ENCODE measurements around the gene MYH15. TPM values are rescaled to one million over a fixed set of nuclear protein-coding genes. Genes with fewer than 3 reads are reported as not detected.

The MYH15 gene
- total RNA-seq, 4 donors from 2014 or later: 0.10 to 0.27 (median 0.13) TPM; not detected in 1

DNA sequence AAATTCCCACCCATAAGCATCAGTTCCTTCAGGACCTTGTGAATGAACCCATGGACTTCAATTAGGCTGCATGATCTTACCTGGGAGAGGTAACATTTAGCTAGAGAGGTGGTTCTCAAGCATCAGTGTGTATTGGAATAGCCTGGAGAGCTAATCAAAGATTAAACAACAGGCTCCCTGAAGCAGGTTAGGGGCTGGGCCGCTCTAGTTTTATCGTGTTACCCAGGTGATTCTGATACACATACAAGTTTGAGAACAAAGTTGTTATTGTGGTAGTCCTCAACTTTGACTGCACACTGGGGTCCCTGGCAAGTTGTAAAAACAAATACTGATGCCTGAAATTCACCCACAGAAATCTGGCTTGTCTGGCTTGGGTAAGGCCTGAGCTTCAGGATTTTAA lies 31.2 kb downstream of the MYH15 start:
- Histone ChIP-seq H3K4me3 (no peak overlapping the region), H3K36me3 (no peaks in the 10 kb centered on the region), H3K27me3 (no peaks in the 10 kb centered on the region), H3K4me1 (no peaks in the 10 kb centered on the region), H3K27ac (no peak overlapping the region), H3K9me3 (no peaks in the 10 kb centered on the region)
- intact Hi-C loops (cut with DNase I; ENCODE audit: low total_unique reads): loop anchor here (5.0 kb wide), 1 partner anchor 1242 kb away; no protein-coding TSS in a partner anchor
- DNase-seq (no peak), ATAC-seq (no peak)
- in situ Hi-C loops (cut with MboI; ENCODE audit: low sequenced_read_pairs in 4 of 4): no loop called here
- TF ChIP-seq, protein P1, sequence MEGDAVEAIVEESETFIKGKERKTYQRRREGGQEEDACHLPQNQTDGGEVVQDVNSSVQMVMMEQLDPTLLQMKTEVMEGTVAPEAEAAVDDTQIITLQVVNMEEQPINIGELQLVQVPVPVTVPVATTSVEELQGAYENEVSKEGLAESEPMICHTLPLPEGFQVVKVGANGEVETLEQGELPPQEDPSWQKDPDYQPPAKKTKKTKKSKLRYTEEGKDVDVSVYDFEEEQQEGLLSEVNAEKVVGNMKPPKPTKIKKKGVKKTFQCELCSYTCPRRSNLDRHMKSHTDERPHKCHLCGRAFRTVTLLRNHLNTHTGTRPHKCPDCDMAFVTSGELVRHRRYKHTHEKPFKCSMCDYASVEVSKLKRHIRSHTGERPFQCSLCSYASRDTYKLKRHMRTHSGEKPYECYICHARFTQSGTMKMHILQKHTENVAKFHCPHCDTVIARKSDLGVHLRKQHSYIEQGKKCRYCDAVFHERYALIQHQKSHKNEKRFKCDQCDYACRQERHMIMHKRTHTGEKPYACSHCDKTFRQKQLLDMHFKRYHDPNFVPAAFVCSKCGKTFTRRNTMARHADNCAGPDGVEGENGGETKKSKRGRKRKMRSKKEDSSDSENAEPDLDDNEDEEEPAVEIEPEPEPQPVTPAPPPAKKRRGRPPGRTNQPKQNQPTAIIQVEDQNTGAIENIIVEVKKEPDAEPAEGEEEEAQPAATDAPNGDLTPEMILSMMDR (IDR thresholded peaks at IDR 0.05 in 4 of 5, conservative IDR thresholded peaks at IDR 0.05 in 1 of 5): no peak
- TF ChIP-seq POLR2A (IDR thresholded peaks at IDR 0.05): no peak

DNA sequence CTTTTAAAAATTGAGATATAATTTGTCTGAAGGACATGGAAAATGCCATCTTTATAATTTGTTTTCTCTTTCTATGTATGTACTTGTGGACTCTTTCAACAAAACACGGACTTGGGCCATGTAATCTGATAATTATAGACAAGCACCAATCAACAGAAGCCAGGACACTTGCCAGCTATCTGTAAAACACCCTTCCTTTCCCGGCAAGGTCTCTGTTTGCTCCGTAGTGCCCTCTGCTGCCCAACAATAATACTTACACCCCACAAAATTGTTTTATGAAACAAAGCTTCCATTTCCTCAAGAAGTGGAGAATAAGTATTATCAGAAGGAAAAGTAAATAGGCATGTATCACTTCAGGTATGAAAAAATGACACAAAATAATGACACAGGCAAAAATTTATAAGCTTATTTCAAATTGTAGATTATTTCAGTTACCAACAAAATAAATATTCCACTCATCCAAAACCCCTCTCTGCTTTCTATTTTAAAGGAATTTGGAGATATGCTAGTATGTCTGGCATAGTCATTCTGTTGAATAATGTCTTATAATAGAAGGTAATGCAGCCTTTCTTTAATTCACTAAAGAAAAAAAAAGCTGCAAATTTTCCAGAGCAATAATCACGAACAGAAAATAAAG lies 32.8 kb downstream of the MYH15 start:
- Histone ChIP-seq H3K27ac (no peak overlapping the region), H3K9me3 (no peaks in the 10 kb centered on the region), H3K4me3 (peak overlapping the region in 1 of 4 donors; percentile 24), H3K4me1 (no peaks in the 10 kb centered on the region), H3K36me3 (no peaks in the 10 kb centered on the region), H3K27me3 (no peaks in the 10 kb centered on the region)
- intact Hi-C loops (cut with DNase I; ENCODE audit: low total_unique reads): loop anchor here (5.0 kb wide), 1 partner anchor 1240 kb away; no protein-coding TSS in a partner anchor
- TF ChIP-seq, protein P1 (IDR thresholded peaks at IDR 0.05 in 4 of 5, conservative IDR thresholded peaks at IDR 0.05 in 1 of 5): peak; percentile 23 to 65 (median 45)
- no peak for TF ChIP-seq POLR2A (IDR thresholded peaks at IDR 0.05)
- in situ Hi-C loops (cut with MboI; ENCODE audit: low sequenced_read_pairs in 4 of 4): no loop called here
- DNase-seq: peak in 1 of 2 donors; percentile 18
- peak in 1 of 2 donors; percentile 70 for ATAC-seq

DNA sequence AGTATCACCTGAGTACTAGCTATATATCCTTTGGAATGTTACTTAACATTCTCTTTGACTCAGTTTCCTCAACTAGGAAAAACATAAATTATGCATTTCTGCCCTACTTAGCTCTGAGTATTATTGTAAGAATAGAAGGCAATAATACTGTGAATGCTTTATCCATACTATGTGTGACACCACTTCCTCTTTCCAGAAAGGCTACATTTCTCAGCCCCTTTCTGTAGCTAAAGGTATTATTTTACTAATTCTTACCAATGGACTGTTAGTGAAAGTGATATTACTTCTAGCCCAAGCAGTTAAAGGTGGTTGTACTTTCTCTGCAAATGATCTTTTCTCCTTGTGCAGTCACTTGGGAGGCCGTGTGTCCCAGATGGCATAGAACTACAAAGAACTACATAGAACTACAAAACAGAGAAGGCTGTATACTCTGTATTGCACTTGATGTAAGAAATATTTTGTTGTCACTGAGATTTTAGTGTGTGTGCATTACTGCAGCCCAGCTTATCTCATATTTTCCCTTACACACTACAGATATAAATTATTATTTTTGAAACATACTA lies 35.1 kb downstream of the MYH15 start:
- in situ Hi-C loops (cut with MboI; ENCODE audit: low sequenced_read_pairs in 4 of 4) (no loop called here), intact Hi-C loops (cut with DNase I; ENCODE audit: low total_unique reads) (loop anchor here (5.0 kb wide), 1 partner anchor 1238 kb away; no protein-coding TSS in a partner anchor)
- TF ChIP-seq, protein P1 (IDR thresholded peaks at IDR 0.05 in 4 of 5, conservative IDR thresholded peaks at IDR 0.05 in 1 of 5): no peak
- no peak for TF ChIP-seq POLR2A (IDR thresholded peaks at IDR 0.05)
- ATAC-seq (no peak), DNase-seq (no peak)
- Histone ChIP-seq H3K4me3 (no peak overlapping the region), H3K27me3 (no peaks in the 10 kb centered on the region), H3K9me3 (no peaks in the 10 kb centered on the region), H3K27ac (no peak overlapping the region), H3K4me1 (no peaks in the 10 kb centered on the region), H3K36me3 (no peaks in the 10 kb centered on the region)

DNA sequence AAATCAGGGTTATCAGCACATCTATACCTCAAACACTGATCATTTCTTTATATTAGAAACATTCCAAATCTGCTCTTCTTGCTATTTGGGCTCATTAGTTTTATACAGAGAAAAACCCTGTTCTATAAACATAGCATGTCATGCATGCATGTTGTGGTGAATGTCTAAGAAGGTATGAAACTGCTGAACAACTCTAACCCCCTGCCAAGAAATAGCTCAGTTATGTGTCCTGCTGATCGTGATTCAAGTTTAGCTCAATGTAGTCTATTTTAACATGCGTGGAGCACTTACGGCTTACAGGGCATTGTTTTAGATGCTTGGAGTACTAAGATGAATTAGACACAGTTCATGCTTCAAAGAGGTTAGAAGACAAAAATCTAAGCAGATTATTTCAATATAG lies 35.8 kb downstream of the MYH15 start:
- Histone ChIP-seq H3K36me3 (no peaks in the 10 kb centered on the region), H3K27me3 (no peaks in the 10 kb centered on the region), H3K27ac (no peak overlapping the region), H3K9me3 (no peaks in the 10 kb centered on the region), H3K4me1 (no peaks in the 10 kb centered on the region), H3K4me3 (no peak overlapping the region)
- DNase-seq (no peak), ATAC-seq (no peak)
- in situ Hi-C loops (cut with MboI; ENCODE audit: low sequenced_read_pairs in 4 of 4) (no loop called here), intact Hi-C loops (cut with DNase I; ENCODE audit: low total_unique reads) (no loop called here)
- no peak for TF ChIP-seq POLR2A (IDR thresholded peaks at IDR 0.05)
- TF ChIP-seq, protein P1 (IDR thresholded peaks at IDR 0.05 in 4 of 5, conservative IDR thresholded peaks at IDR 0.05 in 1 of 5): no peak

Measured in gastrocnemius medialis (tissue), 4 donors.